Measurements from ENCODE around the gene TET1. TPM values are rescaled to one million over a fixed set of nuclear protein-coding genes. Genes with fewer than 3 reads are reported as not detected.

The TET1 gene
- 1.8 and 2.0 TPM in 2 replicates for total RNA-seq

DNA sequence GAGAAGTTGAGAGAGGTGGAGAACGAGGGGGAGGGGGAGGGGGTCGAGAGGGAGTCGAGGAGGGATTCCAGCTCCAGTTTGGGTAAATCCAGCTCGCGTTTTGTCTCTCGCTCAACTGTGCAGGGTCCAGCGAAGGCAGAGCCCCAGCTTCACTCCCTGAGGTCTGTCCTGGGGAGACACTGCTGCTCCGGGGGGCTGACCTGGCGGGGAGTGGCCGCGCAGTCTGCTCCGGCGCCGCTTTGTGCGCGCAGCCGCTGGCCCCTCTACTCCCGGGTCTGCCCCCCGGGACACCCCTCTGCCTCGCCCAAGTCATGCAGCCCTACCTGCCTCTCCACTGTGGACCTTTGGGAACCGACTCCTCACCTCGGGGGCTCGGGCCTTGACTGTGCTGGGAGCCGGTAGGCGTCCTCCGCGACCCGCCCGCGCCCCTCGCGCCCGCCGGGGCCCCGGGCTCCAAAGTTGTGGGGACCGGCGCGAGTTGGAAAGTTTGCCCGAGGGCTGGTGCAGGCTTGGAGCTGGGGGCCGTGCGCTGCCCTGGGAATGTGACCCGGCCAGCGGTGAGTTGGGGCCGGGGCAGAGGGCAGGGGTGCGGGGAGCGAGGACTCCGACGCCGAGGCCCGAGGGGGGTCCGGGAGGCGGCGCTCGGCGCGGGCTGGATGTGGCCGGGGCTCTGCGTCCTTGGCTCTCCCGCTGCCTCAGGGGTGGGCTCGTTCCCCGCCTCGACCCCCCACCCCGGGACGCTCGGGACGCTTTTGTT is at the start of gene TET1:
Gene TET1 (plus strand): TSS at position 152 of the 757 bp plus-strand sequence. CDS start 12,002 bp downstream, outside the sequence.

GRCh38 chr10:68720793-68721672 is 160.9 kb downstream of the TET1 start, which contains the start of gene CCAR1:
CCAR1 (plus strand) TSS chr10:68721239; CDS start chr10:68722505, 1,266 bp downstream.

Other genes starting within 250 kb of the TET1 start
- 22.7 and 25.6 TPM in 2 replicates for gene HNRNPH3, start 228.3 kb upstream of the TET1 start, total RNA-seq
- 1.3 and 2.1 TPM in 2 replicates for gene PBLD, start 227.4 kb upstream of the TET1 start, total RNA-seq
- gene RUFY2, start 153.1 kb upstream of the TET1 start, total RNA-seq, result 5.2 and 6.7 TPM in 2 replicates
- gene DNA2, start 88.4 kb upstream of the TET1 start, total RNA-seq, result 6.4 and 9.6 TPM in 2 replicates
- gene SLC25A16, start 32.8 kb upstream of the TET1 start, total RNA-seq, result 5.7 and 6.1 TPM in 2 replicates
- gene CCAR1, start 160.9 kb downstream of the TET1 start, total RNA-seq, result 26.9 and 27.1 TPM in 2 replicates